T1000 (cell line): ENCODE results near the gene SGF29.
"Not testable (repeated sequence)": the region's sequence is repeated elsewhere in the genome, so short reads cannot be mapped to it uniquely, and the experiment has no call there.

Experiments used
- DNase-seq: peaks from one replicate; lab custom pipeline; 2025; ENCODE audit warnings: mixed read lengths; lab: John Stamatoyannopoulos, UW

SGF29 gene

GRCh38 chr16:28553776-28554633 is at the start of gene SGF29:
TSS of gene SGF29 (plus strand) at chr16:28553920. CDS start at chr16:28581070, 27,150 bp downstream.
- peak; percentile 93 for DNase-seq

- DNase-seq: no peak
Measured at GRCh38 chr16:28504707-28505404, 48.9 kb upstream of the SGF29 start.

GRCh38 chr16:28505489-28506137 is 48.1 kb upstream of the SGF29 start:
- DNase-seq: no peak

- DNase-seq: no peak
Measured at GRCh38 chr16:28511031-28511430, 42.7 kb upstream of the SGF29 start.

- DNase-seq: no peak
Measured at GRCh38 chr16:28511801-28512789, 41.6 kb upstream of the SGF29 start.

- no peak for DNase-seq
Measured at GRCh38 chr16:28513484-28514181, 40.1 kb upstream of the SGF29 start.

- no peak for DNase-seq
Measured at GRCh38 chr16:28514246-28514645, 39.5 kb upstream of the SGF29 start.

GRCh38 chr16:28520672-28521071 is 33.0 kb upstream of the SGF29 start:
- no peak for DNase-seq

- no peak for DNase-seq
Measured at GRCh38 chr16:28521436-28521835, 32.3 kb upstream of the SGF29 start.

- no peak for DNase-seq
Measured at GRCh38 chr16:28522792-28523191, 30.9 kb upstream of the SGF29 start.

GRCh38 chr16:28524681-28525171 is 29.0 kb upstream of the SGF29 start:
- no peak for DNase-seq

GRCh38 chr16:28526201-28527099 is 27.3 kb upstream of the SGF29 start:
- DNase-seq: no peak

GRCh38 chr16:28527100-28527785 is 26.5 kb upstream of the SGF29 start:
- DNase-seq: not testable (repeated sequence)

GRCh38 chr16:28527985-28528384 is 25.7 kb upstream of the SGF29 start:
- DNase-seq: no peak

GRCh38 chr16:28528463-28528867 is 25.3 kb upstream of the SGF29 start:
- DNase-seq: no peak

GRCh38 chr16:28529124-28529523 is 24.6 kb upstream of the SGF29 start:
- DNase-seq: no peak

GRCh38 chr16:28531777-28532744 is 21.7 kb upstream of the SGF29 start:
- no peak for DNase-seq
